ENCODE results near the gene AGBL5.

AGBL5 gene

GRCh38 chr2:27050996-27051901, at the start of gene AGBL5:
AGBL5 (plus strand) TSS chr2:27051668; CDS start chr2:27052959, 1,291 bp downstream.
- in situ Hi-C loops (cut with HindIII; ENCODE audit: low pct_ligation_motif_present, low pct_unique_long_range_greater_than_20kb, low sequenced_read_pairs): no loop called here
- DNase-seq: peak; percentile 93

DNA sequence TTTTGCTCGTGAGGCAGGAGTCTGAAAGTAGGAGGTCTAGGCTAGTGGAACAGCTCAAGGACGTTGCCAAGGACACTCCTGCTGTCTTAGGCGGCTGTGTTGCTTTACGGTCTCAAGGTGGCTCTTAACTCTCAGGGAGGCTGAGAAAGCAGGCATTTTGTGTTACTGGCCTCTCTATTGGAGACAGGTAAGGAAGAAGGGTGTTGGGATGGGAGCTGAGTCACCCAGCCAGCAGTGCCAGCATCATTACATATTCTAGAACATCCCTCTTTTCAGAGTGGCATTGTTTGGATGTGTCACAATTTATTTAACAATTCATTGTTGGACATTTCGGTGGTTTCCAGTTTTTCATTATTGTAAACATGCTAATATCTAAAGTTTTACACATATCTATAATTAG, 49.5 kb upstream of the AGBL5 start:
- no peak for DNase-seq
- in situ Hi-C loops (cut with HindIII; ENCODE audit: low pct_ligation_motif_present, low pct_unique_long_range_greater_than_20kb, low sequenced_read_pairs): no loop called here

GRCh38 chr2:27003007-27003406, 48.5 kb upstream of the AGBL5 start:
- in situ Hi-C loops (cut with HindIII; ENCODE audit: low pct_ligation_motif_present, low pct_unique_long_range_greater_than_20kb, low sequenced_read_pairs): no loop called here
- DNase-seq: no peak

DNA sequence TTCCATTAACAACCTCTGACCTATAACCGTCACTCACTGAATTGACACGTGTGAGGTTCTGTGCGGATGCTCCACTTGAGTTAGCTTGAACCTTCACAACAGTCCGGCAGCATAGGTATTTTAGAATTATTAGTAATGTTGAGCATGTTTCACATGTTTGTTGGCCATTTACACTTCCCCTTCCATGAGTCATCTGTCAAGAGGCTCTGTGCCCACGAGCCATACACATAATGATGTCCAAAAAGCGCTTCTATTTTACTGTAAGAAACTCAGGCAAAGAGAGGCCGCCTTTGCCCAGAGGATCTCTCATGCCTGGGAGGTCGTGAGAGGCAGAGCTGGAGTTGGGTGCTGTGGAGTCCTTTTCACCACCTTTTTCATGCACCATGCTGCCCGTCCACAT, 47.6 kb upstream of the AGBL5 start:
- in situ Hi-C loops (cut with HindIII; ENCODE audit: low pct_ligation_motif_present, low pct_unique_long_range_greater_than_20kb, low sequenced_read_pairs): no loop called here
- no peak for DNase-seq

DNA sequence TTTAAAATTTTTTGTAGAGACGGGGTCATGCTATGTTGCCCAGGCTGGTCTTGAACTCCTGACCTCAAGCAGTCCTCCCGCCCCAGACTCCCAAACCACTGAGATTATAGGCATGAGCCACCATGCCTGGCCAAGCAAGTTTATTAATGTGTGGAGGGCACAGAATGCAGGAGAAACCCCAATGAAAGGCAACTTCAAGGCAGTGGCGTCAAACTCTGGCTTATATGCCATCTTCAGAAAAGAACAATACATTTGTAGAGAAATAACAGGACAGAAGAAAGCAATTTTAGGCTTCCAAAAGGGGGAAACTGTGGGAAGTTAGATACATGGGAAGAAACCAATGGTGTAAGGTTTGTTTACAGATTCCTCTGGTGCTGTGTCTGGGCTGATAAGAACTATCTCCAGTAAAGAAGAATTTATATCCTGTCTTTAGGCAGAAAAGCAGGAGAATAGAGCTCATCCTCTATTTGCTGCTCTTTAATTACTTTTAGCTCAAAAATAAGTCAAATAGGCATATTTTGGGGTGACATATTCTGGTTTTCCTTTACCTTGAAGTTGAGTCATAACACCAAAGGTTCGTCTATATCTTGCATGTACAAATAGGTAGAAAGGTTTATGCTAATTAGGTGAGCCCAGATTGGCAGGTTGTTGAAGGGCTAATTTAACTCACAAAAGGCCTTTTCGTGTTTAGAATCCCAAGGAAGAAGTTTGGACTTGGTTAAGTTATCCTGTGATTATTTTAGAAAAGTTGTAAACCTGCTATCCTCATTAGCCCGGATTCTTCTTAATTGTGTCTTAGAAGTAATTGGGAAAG, 44.7 kb upstream of the AGBL5 start:
- DNase-seq: no peak
- in situ Hi-C loops (cut with HindIII; ENCODE audit: low pct_ligation_motif_present, low pct_unique_long_range_greater_than_20kb, low sequenced_read_pairs): no loop called here

GRCh38 chr2:27007416-27008374, 43.8 kb upstream of the AGBL5 start:
- in situ Hi-C loops (cut with HindIII; ENCODE audit: low pct_ligation_motif_present, low pct_unique_long_range_greater_than_20kb, low sequenced_read_pairs): no loop called here
- DNase-seq: no peak

DNA sequence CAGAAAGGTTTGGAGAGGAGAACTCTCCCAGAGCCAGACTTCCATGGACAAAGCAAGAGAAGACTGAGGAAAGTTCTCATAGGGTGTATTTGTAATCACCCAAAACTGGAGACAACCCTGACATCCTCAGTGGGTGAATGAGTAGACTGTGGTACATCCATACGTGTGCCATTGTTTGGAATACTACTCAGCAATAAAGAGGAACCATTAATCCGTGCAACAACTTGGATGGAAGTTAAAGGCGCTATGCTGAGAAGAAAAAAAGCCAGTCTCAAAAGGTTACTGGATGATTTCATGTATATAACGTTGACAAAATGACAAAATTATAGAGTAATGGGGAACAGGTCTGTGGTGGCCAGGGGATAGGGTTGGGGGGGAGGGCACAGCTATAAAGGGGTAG, 42.8 kb upstream of the AGBL5 start:
- in situ Hi-C loops (cut with HindIII; ENCODE audit: low pct_ligation_motif_present, low pct_unique_long_range_greater_than_20kb, low sequenced_read_pairs): no loop called here
- no peak for DNase-seq

DNA sequence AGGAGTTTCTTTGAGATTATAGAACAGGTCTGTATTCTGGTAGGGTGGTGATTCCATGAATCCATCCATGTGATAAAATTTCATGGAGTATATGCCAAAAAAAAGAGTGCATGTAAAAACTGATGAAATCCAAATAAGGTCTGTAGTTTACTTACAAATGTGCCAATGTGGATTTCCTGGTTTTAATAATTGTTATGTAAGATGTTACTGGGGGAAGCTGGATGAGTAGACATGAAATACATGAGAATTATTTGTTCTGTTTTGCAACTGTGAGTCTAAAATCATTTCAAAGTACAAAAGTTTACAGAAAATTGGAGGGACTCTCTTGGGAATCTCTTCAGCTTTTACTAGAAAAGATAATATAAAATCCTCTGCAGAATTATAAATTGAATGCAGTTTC, 42.4 kb upstream of the AGBL5 start:
- in situ Hi-C loops (cut with HindIII; ENCODE audit: low pct_ligation_motif_present, low pct_unique_long_range_greater_than_20kb, low sequenced_read_pairs): no loop called here
- DNase-seq: no peak

- DNase-seq: no peak
- in situ Hi-C loops (cut with HindIII; ENCODE audit: low pct_ligation_motif_present, low pct_unique_long_range_greater_than_20kb, low sequenced_read_pairs): no loop called here
These were observed 41.8 kb upstream of the AGBL5 start for GRCh38 chr2:27009716-27010115.

DNA sequence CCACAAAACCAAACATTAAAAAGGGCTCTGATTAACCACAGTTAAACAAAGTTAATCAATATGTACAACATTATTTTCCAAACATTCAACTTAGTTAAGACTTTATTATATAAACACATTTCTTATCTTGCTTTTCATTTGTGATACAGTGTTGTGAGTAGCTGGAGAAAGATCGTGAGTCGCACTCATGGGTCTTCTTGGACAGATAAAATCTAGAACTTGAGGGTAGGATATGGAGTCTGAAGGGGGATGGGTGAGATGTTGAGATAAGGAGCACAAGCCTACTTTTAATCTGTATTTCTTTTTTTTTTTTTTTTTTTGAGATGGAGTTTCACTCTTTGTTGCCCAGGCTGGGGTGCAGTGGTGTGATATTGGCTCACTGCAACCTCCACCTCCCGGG, 41.3 kb upstream of the AGBL5 start:
- in situ Hi-C loops (cut with HindIII; ENCODE audit: low pct_ligation_motif_present, low pct_unique_long_range_greater_than_20kb, low sequenced_read_pairs): no loop called here
- DNase-seq: no peak

DNA sequence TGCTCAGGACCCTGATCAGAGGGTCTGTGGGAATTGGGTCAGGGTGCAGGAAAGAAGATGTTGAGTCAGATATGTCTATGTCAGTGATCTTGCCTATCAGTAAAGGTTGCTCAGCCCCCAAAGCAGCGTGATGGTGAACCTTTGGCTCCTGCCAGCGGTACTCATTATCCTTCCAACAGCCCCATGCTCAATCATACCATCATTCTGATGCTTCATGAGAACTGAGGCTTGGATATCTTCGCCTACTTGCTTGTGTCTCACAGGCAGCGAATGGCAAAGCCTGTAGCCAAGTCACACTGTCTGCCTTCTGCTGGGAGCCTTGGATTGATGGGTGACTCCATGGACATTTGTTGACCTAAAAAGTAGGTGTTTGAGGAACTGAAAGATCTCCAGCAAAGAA, 37.7 kb upstream of the AGBL5 start:
- no peak for DNase-seq
- in situ Hi-C loops (cut with HindIII; ENCODE audit: low pct_ligation_motif_present, low pct_unique_long_range_greater_than_20kb, low sequenced_read_pairs): no loop called here

DNA sequence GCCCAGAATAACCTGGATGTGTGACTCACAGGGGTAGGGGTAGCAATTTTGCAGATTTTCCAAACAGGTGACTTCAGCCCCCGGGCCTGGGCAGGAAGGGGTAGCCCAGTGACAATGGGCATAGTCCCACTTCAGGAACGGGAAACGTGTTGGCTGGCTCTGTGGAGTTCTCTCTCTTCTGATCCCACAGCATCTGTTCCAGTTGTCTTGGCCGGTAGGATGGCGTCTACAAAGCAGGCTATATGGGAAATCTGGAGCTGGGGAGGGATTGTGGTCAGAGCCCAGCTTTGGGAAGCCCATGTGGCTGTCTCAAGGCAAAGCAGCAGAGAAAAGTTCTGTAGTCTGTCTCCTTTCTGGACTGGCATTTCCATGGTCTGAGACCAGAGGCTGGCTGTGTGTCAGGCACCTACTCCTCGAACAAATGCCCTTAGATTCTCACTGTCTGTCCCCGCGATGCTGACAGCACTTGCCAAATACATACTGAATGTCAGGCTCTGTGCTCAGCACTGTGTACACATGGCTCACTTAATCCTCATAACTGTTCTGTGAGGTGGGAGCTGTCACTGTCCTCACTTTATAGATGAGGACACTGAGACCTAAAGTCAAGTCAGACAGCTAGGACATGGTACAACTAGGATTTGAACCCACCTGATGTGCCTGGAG, 36.6 kb upstream of the AGBL5 start:
- in situ Hi-C loops (cut with HindIII; ENCODE audit: low pct_ligation_motif_present, low pct_unique_long_range_greater_than_20kb, low sequenced_read_pairs): no loop called here
- no peak for DNase-seq

DNA sequence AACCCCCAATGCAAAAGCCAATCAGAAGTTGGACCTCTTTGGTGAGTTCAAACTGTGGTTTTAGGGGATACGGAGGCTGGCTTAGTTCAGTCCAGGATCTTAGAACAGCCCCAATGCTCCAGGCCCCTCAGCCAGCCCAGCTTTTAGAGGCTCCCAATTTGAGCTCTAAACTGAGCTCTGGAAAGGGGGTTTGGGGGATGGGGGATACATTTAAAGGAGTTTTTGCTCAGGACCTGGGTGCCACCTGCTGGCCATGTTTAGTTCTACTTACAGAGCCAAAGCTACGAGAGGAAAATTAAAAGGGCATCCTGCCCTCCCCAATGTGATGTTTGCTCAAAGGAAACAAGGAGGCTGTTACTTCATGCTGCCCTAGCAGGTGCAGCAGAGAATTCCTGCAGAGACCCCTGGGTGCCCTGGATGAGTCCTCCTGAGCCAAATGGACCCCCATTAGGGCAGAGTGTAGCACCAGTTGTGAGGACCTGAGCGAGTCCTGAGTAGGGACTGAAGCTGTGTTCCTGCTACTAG, 34.6 kb upstream of the AGBL5 start:
- peak; percentile 75 for DNase-seq
- in situ Hi-C loops (cut with HindIII; ENCODE audit: low pct_ligation_motif_present, low pct_unique_long_range_greater_than_20kb, low sequenced_read_pairs): no loop called here

DNA sequence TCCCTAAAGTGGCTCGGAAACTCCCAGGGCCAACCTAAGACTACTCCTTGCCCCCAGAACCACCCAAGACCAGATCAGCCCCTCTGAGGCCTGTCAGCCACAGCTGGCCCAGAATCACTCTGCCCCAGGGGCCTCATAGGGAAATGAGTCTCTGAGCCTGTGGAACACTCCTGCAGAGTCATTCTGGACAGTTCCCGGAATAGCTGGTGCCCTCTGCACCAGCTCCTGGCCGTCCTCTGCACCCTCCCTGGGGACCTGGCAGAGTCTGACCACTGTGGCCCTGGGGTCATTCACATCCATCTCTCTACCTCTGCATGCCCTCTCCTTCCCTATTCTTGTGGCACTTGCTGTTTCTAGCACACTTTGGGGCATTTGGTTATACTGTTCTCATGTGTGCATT, 33.3 kb upstream of the AGBL5 start:
- no peak for DNase-seq
- in situ Hi-C loops (cut with HindIII; ENCODE audit: low pct_ligation_motif_present, low pct_unique_long_range_greater_than_20kb, low sequenced_read_pairs): no loop called here

GRCh38 chr2:27019459-27019858, 32.0 kb upstream of the AGBL5 start:
- DNase-seq: no peak
- in situ Hi-C loops (cut with HindIII; ENCODE audit: low pct_ligation_motif_present, low pct_unique_long_range_greater_than_20kb, low sequenced_read_pairs): no loop called here

DNA sequence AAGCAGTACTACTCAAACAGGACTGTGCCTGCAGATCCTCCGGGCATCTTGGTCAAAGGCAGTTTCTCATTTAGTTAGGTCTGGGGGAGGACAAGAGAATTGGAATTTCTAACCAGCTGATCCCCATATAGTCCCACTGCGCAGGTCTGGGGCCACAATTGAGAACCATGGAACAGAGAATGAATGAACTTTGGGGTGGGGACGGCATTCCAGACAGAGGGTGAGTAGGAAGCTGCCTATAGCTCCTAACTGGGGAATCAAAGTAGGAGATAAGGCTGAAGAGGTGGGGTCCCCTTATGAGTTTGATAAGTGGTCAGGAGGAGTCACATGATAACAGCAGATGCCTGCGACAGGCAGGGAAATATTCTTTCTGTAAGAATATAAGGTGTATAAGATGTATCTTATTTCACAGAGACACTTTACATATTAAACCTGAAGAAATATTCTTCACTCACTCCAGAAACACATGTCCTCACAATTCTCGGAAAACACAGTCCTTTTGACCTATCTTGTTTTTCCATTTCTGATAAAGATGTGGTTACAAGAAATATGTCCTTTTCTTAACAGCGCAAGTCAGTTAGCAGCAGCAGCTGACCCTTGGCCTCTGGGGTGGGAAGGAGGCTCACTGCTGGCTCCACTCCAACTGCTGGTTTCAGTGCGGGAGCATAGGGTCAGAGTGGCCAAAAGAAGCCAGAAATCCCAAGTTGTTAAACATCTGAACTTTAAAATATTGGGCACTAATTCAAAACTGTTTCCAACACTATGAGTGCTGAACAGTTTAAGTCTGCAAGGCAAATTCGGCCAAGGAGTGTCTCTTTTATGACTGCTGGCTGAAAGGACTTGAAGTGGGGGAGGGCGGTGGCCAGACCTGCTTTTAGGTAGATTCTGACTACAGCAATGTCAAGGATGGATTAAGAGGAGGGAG, 31.3 kb upstream of the AGBL5 start:
- DNase-seq: no peak
- in situ Hi-C loops (cut with HindIII; ENCODE audit: low pct_ligation_motif_present, low pct_unique_long_range_greater_than_20kb, low sequenced_read_pairs): no loop called here

Data from ACHN (cell line).